Activated CD4-positive, alpha-beta T cell treated with anti-CD3 and anti-CD28 coated beads, Interleukin-2, Interleukin-6, amounts not matched to agents 100 ng/mL and 50 ng/mL, durations not matched to agents 16 hours and 8 hours (primary cell): Measurements from ENCODE around the gene ATP8B2.
"Not testable (repeated sequence)": the region's sequence is repeated elsewhere in the genome, so short reads cannot be mapped to it uniquely, and the experiment has no call there.

Source experiments
- DNase-seq: peaks from one replicate; pipeline ENCODE4 v3.0.0-alpha.2; 2020

Gene ATP8B2

DNA sequence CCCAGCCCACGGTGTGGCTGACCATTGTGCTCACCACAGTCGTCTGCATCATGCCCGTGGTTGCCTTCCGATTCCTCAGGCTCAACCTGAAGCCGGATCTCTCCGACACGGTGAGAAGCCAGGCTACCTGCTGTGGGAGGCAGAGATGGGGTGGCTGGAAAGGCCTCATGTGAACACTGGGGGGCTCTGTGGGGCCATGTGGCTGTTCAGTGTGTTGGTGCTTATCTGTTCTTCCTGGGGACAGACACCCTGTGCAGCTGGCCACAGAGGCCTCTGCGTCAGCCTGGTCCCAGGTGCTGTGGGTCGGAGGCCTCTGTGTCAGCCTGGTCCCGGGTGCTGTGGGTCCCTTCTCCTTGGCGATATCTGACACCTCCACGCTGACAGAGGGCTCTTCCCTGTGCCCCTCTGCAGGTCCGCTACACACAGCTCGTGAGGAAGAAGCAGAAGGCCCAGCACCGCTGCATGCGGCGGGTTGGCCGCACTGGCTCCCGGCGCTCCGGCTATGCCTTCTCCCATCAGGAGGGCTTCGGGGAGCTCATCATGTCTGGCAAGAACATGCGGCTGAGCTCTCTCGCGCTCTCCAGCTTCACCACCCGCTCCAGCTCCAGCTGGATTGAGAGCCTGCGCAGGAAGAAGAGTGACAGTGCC lies 23.2 kb downstream of the ATP8B2 start:
- DNase-seq = no peak

GRCh38 chr1:154349121-154349520 lies 23.8 kb downstream of the ATP8B2 start:
- DNase-seq = no peak

- no peak for DNase-seq
These were observed 25.1 kb downstream of the ATP8B2 start for GRCh38 chr1:154350383-154350782.

GRCh38 chr1:154351363-154352068 lies 26.2 kb downstream of the ATP8B2 start:
- DNase-seq = no peak

- no peak for DNase-seq
These were observed 26.9 kb downstream of the ATP8B2 start for GRCh38 chr1:154352245-154352580.

DNA sequence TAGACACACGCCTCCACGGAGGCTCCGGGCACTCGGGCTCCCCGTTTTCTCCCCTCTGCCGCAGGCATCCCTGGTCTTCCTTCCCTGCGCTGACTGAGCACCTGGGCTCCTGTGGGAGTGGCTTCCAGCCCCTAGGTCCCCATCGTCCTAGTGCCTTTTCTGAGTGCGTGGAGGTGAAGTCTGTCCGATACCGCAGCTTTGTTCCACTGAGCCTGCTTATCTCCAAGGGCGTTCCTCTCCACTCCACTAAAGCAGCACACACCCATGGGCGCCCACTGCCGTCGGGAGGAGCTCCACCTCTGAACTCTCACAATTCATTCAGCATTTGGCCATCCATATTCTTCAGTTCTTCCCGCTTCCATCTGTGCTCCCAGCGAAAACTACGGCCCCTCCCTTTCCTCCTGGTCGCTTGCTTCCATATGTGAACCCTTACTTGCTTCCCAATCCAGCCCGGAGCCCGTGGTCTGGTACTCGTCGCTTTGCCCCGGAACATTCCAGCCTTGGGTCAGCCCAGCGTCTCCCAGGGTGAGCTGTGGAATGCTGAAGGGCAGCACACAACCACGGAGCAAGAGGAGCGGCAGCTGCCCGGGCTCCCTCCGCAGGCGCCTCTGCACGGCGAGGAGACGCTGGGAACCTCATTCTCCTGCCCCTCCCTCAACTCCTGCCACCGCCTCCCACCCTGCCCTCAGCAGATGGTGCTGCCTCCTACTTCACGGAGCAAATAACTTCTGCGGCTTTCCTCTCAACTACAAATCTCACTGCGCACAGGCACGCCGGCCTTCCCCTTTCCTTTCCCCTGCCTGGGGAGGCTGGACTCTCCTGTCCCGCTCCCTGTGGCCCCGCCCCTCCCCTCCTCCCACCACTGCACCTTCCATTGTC lies 27.5 kb downstream of the ATP8B2 start:
- peak; percentile 55 for DNase-seq

- peak; percentile 68 for DNase-seq
These were observed 28.2 kb downstream of the ATP8B2 start for GRCh38 chr1:154353460-154353904.

DNA sequence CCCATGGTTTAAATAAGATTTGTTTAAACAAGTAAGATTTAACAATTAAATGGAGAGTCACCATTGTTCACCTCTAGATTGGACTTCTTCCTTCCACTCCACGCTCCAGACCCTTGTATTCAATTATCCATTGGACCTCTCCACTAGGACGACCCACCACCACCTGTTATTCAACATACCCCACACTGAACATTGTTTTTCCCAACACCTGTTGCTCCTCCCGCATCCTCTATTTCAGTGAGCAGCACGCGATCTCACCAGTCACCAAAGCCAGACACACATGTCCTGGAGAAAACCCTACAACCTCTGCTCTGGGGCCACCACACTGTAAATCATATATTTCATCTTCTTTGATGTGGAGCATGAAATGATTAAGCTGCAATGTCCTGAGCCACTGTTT lies 28.6 kb downstream of the ATP8B2 start:
- no peak for DNase-seq

- no peak for DNase-seq
These were observed 33.2 kb downstream of the ATP8B2 start for GRCh38 chr1:154358519-154358918.

DNA sequence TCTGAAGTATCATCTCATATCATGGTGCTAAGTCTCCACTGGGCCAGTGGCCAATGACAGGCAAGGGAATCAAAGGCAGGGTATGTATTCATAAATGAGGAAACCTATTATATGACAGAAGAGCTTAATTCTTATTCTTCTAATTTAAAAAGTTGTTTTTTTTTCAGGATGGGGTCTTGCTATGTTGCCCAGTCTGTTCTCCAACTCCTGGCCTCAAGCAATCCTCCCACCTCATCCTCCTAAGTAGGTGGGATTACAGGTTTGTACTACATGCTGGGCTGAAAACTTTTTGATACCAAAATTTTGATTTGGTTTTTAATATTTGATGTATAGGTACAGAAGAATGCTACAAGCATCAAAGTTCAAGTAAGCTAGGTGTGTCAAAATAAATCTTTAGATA lies 35.0 kb downstream of the ATP8B2 start:
- no peak for DNase-seq

DNA sequence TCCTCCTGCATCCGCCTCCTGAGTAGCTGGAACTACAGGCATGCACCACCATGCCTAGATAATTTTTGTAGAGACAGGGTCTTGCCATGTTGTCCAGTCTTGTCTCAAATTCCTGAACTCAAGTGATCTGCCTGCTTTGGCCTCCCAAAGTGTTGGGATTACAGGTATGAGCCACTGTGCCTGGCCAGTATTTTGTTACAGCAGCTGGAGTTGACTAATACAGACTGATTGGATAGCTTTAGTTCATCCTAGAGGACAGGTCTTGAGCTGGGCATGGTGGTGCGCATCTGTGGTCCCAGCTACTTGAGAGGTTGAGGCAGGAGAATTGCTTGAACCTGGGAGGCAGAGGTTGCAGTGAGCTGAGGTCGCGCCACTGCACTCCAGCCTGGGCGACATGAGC lies 35.6 kb downstream of the ATP8B2 start:
- not testable (repeated sequence) for DNase-seq

- no peak for DNase-seq
These were observed 36.0 kb downstream of the ATP8B2 start for GRCh38 chr1:154361357-154361756.

- no peak for DNase-seq
These were observed 46.1 kb downstream of the ATP8B2 start for GRCh38 chr1:154371436-154371835.

- not testable (repeated sequence) for DNase-seq
These were observed 48.5 kb downstream of the ATP8B2 start for GRCh38 chr1:154373777-154374357.

DNA sequence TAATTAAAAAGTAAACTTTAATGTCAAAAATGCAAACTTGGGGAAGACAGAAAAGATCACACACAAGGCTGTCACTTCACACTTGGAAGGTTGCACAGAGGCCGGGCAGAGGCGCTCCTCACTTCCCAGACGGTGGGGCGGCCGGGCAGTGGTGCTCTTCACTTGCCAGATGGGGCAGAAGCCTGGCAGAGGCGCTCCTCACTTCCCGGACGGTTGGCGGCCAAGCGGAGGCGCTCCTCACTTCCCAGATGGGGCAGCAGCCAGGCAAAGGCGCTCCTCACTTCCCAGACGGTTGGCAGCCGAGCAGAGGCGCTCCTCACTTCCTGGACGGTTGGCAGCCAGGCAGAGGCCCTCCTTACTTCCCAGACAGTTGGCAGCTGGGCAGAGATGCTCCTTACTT lies 54.0 kb downstream of the ATP8B2 start:
- DNase-seq = no peak

DNA sequence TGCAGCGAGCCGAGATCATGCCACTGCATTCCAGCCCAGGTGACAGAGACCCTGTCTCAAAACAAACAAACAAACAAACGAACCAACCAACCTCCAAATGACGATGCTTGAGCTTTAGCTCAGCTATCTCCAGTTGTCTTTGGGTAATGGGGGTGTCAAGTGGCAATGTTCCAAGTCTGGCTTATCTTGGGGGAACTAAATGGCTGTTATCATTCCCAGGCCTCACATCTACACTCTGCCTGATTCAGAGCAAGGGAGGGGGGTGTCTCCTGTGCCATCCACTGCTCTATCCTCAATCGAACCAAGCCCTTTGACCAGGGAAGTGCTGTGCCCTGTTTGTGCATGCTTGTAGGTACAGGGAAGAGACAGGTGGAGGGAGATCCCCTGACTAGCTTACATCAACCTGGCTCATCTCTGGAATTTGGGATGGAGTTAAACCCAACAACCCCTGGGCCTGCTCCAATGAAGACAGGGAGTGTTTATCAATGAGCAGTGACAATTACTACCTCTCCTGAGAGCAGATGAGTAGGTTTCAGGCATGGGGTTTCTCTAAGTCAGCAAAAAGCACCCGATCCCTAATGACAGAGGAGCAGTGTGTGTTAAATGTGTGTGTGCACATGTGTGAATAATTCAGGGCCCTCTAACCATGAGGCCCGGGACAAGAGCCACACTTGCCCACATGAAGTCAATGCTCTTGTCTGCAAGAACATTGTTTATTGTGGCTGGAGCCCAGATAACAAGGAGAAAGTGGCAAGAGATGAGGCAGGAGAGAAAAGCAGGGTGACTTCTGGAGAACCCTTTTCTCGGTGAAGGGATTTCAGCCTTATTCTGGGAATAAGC lies 59.5 kb downstream of the ATP8B2 start:
- DNase-seq = no peak

DNA sequence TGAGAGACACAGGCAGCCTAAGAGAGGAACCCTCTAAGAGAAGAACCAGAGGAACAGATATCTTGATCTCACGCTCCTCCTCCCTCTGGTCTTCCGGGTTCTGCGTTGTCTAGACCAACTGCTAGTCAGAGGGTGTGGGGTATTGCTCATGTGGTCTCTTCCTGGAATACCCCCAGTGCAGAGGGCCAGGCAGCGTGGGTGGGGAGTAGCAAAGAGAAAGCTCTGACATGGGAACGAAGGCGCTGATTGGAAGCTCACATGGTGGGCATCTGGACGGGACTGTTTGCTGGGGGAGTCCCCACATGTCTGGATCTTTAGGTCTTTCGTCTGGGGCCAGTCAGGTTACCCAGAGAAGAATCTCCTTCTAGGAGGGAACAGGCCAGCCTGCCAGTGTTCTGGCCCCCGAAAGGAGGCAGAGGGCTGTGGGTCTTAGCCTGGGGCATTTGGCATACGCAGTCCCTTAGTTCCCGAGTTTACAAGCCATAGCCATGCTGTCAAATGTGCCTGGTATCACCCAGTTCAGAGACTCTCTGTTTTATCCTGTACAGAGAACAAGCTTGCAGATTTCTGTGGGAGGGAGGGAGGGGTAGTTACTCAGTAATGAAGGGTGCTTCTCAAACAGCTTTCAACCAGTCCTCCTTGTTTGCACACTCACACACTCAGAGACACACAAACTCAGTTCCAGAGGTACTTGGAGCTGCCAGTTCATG lies 61.5 kb downstream of the ATP8B2 start:
- peak; percentile 65 for DNase-seq

DNA sequence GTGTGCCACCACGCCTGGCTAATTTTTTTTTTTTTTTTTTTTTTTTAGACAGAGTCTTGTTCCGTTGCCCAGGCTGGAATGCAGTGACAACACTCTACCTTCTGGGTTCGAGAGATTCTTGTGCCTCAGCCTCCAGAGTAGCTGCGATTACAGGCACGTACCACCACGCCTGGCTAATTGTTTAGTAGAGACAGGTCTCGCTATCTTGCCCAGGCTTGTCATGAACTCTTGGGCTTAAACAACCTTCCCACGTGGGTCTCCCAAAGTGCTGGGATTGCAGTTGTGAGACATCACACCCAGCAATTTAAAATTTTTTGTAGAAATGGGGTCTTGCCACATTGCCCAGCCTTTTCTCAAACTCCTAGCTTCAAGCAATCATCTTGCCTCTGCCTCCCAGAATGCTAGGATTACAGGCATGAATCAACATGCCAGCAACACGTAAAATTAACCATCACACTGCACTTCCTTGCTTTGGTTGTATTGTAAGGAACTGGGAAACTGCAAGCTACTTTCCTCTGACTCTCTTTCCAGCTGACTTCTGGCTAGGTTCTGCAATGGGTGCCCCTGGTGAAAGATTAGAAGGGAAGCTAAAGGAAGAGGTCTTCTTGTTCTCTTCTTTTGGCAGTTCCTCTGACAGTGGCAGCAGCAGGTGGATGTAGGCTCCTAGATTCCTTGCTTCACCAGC lies 65.9 kb downstream of the ATP8B2 start:
- no peak for DNase-seq

- DNase-seq = peak; percentile 37
These were observed 72.8 kb downstream of the ATP8B2 start for GRCh38 chr1:154398141-154398540.

DNA sequence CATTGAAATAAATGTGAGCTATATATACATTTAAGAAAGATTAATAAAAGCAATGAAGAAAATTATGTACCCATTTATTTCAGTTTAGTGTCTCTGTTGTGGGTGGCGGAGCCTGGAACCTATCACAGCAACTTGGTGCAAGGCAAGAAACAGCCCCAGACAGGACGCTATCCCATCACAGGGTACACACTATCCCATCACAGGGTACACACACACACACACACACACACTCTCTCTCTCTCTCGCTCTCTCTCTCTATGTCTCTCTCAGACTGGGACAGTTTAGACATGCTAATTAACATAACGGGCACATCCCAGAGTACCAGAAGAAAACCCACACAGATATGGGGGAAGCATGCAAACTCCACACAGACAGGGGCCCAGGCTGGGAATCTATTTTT lies 73.4 kb downstream of the ATP8B2 start:
- DNase-seq = no peak

DNA sequence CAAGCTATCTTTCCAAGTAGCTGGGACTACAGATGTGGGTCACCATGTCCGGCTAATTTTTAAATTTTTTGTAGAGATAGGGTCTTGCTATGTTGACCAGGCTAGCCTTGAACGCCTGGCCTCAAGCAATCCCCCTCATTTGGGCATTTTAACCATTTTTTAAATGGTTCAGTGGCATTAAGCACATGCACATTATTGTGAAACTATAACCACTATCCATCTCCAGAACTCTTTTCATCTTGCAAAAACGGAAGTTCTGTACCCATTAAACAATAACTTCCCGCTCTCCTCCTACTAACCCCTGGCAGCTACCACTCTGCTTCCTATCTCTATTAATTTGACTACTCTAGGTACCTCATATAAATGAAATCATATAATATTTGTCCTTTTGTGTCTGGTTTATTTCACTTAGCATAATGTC lies 75.1 kb downstream of the ATP8B2 start:
- DNase-seq = no peak
